HG03175 (cell line): ENCODE measurements around the gene ANKS3.

Experiments used
- ATAC-seq: cut with Tn5 transposase; IDR thresholded peaks from one replicate; pipeline ENCODE4 v1.9.1; 2021; ENCODE audit warnings: mild to moderate bottlenecking, moderate library complexity; ENCODE audit not compliant: unreplicated experiment

The ANKS3 gene

DNA sequence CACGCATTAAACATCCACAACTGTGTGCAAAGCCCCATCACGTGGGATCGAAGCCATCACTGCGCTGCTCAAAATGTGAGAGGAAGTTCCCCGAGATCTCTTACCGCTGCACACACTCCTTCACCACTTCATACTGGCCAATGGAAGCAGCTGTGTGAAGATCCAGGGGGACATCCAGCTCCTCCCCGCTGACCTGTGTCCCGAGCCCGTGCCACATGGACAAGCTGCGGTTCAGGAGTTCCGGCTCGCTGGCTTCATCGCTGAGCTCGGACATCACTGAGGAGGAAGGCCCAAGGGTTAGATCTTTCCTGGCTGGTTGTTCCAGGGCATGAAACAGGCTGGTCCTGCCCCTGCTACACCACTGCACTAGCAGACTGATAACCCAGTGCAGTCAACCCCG lies 4.2 kb downstream of the ANKS3 start:
- ATAC-seq, result no peak

DNA sequence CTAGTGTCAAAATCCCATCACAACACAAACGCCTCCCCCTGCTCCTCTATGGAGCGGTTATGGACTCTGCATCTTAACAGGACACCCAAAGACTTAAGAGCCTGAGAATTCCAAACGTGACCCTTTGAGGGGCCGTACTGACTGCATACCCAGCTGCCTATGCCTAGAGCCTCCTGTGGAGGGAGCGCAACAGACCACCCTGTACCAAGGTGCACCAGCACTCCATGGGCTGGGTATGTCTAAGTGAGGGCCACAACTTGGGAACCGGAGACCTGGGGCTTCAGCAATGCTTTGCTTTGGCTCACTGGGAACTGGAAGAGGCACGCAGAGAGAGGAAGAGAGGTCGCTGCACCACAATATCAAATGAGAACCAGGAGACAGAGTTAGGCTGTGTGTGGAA lies 5.4 kb downstream of the ANKS3 start:
- no peak for ATAC-seq

DNA sequence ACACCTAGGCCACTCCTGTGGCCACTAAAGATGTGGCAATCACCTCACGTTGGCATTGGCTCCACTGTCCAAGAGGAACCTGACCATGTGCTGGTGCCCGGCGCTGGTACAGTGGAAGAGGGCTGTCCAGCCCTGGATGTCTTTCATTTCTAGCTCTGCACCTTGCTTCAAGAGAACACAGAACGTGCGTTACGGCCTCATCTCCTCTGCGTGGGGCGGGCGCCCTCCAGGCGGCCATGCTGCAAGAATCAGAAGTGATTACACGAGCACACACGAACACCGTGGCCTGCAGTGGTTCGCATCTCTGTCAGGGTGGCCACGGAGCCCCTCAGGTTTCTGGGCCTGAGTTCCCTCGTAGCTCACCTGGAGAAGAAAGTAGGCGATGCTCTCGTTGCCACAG lies 7.5 kb downstream of the ANKS3 start:
- ATAC-seq, result no peak

DNA sequence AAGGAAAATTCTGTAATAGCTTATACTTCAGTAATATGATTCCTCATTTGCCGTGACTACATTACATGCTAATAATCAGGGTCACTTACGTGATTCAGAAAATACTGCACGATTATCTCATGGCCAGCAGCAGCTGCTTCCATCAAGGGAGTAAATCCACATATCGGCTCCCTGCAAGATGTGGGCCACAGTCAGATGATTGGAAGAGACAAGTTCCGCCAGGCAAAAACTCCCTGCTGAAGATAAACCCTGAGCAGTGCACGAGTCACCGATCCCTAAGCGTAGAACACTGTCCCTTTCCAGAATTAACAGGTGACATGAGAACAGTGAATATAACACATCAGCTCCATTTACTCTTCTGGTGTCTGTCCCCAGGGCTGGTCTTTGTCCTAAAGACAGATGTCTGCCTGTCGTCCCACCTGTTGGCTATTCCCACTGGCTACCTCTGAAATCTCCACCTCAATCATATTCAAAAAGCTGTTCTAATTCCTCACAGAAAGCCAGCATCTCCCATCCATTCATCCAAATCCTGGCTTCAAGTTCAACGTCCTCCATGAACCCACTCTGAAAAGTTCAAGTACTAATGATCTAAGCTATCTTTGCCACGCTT lies 9.3 kb downstream of the ANKS3 start:
- ATAC-seq, result no peak

DNA sequence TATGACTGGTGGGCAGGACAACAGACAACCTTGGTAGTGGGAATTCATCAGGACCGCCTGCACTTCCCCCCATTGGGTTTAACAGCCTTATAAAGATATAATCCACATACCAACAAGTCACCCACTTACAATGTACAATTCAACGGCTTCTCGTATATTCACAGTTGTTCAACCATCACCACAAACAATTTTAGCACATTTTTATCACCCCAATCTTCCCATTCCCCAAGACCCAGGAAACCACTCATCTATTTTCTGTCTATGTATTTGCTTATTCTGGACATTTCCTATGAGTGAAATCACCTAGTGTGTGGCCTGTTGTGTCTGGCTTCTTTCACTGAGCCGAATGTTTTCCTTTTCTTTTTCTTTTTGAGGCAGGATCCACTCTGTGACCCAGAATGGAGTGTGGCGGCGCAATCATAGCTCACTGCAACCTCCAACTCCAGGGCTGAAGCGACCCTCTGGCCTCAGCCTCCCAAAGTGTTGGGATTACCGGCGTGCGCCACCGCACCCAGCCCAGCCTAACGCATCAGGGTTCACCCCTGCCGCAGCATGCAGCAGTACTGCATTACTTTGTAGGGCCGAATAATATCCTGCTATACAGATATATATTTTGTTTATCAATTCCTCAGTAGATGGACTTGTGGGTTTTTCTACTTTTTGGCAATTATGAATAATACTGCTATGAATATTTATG lies 10.9 kb downstream of the ANKS3 start:
- no peak for ATAC-seq

DNA sequence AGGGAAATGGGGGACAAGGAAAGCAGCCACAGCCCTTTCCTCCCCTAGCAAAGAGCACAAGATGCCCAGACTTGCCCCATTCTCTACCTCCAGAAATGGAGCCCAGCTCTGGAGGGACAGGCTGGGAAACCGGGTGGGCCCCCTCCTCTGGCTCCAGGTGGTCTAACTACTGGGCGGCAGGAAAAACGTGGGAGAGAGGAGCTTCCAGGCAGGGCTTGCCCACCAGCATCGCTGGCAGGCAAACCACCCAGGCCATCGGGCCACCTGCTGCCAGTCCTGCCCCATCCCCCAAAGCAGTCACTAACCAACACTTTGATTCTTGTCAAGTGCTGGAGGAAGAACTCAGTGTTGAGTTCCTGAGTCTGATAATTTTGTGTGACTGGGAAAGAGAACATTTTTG lies 15.6 kb downstream of the ANKS3 start:
- no peak for ATAC-seq

DNA sequence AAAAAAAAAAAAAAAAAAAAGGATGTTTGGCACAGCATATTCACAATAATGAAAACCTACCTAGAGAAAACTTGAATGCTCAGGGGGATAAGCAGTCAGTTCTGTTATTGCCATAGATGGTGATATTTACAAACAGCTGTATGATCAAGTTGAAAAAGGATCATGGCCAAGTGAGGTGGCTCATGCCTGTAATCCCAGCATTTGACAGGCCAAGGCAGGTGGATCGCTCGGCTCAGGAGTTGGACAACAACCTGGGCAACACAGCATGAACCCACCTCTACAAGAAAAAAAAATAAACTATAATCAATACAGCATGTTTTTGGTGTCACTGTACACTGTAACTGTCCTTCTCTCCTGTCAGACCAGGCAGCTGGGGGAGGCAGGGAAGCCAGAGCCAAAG lies 19.1 kb downstream of the ANKS3 start:
- no peak for ATAC-seq

DNA sequence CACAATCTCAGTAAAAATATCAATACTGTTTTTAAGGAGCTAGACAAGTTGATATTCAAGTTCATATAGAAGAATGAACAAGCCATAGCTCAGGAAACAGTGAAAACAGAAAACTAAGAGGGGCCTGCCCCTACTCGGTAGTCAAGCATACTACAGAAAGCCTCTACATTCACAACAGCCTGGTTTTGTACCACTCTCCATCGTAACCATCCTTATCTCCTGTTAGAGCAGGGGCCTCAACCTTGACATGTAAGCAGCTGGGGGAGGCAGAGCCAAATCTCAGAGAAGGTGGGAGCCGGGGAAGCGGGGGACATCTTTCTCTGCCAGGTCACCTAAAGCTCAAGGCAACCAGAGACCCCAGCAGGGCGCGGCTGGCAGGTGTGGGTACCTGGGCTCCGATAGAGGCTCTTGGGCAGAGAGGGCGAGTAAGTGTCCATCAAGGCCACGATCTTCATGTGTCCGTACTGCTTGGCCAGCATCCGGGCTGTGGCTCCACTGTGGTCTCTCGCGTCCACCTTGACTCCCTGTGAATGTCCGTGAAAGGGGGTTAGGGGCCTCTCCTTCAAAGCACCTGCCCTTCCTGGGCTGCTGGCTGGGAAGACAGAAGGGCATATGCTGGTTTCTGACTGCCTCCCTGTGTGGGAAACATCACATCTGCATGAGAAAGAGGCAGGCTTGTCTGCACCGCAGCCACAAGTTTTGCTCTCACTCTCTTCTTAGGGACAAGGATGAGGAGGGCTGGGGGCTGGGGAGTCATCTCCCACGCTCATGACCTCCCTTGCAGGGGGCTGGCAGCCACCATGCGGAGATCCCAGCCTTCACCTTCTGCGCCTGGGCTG lies 20.2 kb downstream of the ANKS3 start:
- ATAC-seq, result no peak

DNA sequence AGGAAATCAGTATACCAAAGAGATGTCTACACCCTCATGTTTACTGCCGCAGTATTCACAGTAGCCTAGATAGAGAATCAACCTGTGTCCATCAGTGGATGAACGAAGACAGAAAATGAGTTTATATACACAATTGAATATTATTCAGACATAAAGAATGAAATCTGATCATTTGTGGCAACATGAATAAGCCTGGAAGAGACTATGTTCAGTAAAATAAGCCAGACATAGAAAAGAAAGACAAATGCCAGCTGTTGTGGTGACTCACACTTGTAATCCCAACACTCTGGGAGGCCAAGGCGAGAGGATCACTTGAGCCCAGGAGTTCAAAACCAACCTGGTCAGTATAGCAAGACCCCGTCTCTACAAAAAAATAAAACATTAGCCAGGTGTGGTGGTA lies 24.6 kb downstream of the ANKS3 start:
- ATAC-seq, result no peak

DNA sequence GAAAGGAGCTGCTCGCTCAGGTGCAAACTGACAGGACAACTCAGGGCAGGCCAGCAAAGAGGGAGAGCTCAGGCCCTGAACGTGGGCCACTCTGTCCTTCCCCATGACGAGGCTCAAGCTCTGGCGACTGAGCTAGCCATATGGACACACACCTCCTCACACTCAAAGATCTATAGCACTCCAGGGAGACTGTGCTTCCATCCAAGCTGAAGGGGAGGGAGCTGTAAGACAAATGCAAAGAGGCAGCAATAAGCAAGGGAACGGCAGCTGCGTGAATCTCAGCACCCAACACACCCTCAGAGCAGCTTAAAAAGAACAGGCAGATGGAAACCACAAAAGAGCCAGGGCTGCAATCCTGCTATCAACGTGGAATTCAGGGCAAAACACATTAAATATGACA lies 27.2 kb downstream of the ANKS3 start:
- ATAC-seq, result no peak

DNA sequence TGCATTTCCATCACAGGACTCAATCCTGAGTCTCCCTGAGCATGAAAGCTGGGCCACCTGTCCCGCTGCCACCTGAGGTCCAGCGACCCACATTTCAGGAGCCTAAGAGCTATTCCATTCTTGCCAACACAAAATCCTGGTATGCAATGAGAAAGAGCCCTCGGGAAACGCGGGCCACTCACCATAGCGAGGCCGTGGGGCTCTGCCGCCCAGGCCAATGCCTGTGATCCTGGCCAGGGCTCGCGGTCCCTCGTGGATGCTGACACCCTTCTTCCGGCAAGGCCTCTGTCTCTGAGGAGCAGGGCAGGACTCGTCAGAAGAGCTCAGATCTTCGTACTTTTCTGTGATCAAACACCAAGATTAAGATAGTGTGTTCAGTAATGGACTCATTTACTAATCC lies 29.2 kb downstream of the ANKS3 start:
- ATAC-seq, result no peak

DNA sequence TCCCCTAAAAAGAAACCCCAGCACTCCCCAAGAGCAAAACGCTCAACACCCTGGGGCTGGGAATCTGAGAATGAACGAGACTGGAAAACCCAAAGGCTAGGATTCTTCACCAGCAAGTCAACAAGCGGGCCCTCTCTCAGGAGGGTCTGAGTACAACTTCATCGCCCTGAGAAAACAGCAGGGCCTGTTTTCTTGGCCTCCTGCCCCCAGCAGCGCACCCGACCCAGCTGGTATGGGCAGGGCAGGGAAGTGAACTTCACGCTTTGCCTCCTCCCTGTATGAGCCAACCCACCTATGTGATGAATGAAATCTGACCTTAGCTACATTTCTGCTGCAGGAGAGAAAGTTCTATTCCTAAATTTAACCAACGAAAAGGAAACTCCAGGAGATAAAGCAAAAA lies 29.6 kb downstream of the ANKS3 start:
- no peak for ATAC-seq

DNA sequence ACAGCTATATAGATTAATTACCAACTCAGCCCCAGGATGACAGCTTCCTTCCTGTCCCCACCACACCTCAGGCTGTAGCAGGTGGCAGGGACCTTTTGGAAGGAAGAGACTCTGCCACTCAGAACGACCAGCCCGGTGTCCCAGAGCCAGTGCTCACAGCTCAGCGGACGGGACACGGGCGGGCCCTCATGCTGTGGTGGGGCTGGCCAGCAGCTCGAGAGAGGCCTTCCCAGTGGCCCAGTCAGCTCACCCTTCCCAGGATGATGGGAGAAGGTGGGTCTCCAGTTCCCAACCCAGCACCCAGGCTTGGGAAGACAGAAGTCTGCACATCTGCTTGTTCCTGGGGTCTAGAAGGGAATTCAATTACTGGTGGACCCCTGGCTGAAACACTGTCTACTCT lies 30.2 kb downstream of the ANKS3 start:
- ATAC-seq, result no peak

DNA sequence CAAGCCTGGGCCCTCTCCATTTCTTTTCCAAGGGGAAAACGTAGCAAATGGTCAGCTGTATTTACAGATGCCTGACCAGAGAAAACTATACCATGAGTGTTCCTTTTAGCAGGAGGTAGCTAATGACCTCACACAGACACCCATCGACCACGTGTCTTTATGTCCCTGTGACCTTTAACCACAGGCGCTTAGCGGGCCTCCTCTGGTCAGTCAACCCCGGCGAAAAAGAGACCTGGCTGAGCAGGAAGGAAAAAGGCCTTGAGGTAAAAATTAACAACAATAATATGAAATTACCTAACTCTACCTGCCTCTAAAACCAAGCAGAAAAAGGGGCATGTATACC lies 31.6 kb downstream of the ANKS3 start:
- no peak for ATAC-seq

DNA sequence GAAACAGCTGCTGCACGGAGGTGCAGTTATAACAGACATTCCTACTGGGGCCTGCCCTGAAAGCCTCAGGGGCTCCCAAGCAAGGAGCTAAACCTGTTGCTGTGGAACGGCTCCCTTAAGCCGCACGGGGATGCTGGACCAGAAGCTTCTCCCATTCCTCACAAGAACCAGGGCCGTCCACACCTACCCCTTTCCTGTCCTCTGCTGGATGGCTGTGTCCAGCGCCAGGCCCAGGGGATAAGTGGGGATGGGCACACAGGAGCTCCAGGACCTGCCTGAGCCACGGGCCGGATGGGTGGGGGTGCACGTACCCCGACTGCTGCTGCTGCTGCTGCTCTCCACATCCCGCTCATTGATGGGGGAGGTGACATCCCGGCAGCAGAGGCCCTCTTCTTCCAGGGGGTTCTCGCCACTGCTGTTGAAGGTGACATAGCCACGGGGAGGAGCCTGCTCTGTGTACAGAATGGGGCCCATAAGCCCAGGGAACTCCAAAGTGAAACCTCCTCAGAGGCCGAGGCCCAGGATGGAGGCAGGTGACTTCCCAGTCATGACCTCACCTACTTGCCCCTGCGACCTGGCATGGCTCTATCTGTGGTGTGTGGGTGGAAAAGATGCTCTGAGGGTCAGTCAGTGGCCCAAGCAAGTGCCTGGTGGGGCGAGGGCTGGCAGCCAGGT lies 32.1 kb downstream of the ANKS3 start:
- ATAC-seq, result no peak

DNA sequence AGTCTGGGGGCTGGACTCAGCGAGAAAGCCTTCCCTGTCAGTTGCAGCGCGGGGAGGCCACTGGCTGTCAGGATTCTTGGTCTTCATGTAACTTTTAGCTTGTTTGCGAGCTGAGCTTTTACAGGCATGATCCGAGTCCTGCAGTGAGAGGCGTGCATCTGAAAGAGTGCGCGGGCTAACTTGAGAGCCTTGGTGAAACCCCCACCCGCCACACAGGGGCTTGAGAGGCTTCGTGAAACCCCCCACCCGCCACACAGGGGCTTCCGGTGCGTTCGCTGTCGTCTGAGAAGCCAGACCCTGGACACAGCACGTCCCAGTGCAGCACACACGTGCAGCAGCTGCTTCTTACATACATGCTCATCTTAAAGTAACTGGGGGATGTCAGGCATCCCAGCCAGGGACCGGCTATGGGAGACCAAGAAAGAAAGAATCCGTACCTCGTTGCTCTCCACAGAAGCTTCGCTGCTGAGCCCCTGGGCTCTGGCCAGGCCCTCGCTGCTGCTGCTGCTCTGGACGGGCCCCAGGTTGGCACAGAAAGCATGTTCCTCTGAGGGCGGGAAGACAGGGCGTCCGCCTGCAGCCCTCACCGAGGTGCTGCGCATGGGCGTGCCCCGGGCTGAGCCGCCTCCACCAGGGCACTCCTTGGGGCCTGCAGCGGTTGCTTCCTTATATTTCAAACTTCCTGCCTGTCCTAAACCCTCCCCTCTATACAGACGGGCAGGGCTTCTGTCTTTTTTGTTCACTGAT lies 32.9 kb downstream of the ANKS3 start:
- no peak for ATAC-seq

DNA sequence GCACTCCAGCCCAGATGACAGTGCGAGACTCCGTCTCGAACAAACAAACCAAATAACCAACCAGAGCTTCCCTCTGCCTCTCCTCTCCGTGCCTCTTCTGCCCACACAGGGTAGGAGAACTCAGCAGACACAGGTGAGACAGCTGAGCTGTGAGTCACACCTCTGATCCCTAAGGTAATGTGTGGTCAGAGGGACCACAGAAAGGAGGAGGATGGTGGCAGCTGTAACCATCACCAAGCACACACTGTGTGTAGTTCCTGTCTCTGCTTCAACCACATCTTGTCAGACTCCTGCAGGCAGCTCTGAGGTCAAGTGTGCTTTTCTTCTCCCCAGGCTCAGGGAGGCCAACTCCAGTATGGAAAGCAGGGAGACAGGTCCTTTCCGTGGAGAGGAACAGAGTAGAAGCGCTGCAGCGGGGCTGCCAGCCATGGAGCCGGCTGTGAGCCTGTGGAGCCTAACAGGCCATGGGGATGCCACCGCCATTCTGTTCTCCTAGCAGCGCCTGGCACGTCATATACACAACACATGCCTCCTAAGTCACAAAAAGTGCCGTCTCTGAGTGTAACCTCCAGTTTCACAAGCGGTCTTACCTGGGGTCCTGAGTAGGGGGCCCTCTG lies 33.6 kb downstream of the ANKS3 start:
- no peak for ATAC-seq

DNA sequence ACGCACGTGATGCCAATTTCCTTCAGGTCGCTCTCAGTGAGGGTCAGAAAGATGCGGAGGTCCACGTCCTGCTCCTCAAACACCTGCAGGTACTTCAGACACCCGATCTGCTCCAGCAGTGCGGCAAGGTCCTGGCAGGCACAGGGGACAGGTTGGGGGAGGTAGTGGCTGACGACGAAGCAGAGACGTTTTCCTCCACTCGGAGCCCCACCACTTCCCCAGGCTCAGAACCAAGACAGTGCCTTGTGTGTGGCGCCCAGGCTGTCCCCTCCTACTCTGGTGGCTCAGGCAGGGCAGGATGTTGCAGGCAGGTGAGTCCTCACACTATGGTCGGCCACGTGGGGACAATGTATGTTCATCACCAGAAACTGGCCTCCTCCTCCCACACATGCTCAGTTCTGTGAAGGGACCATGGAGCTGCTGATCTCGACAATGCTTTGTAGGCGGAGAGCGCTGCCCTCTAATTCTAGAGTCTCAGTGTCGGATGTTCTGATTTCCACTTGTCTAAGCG lies 35.0 kb downstream of the ANKS3 start:
- ATAC-seq, result no peak

DNA sequence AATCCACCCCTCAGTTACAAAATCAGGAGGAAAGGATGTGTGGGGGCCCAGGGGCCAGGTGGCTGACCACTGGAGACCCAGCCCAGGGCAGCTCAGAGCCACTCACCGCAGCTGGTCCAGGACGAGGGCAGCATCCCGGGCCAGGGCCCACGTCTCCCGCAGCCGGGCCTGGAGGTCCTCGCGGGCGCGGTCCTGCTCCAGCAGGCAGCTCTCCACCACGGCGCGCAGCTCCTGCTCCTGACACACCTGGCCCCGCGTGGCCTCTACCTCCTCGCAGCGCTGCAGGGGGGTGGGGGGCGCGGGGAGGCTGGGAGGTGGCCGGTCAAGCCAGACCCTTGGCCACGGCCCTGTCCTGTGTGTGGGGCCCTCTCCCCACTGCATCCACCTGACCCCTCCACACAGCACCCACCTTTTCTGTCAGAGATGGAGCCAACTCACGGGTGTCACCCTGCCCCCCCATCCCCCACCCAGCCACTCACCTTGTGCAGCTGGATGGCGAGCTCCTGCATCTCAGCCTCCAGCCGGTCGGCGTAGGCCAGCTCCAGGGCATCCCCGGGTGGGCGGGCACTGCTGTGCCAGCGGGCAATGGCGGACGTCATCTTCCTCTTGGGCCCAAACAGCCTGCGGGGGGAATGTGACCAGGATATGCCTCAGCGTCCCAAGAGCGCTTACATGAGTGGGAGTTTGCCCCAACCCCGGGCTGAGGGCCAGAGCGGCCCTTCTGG lies 35.6 kb downstream of the ANKS3 start:
- ATAC-seq, result no peak

DNA sequence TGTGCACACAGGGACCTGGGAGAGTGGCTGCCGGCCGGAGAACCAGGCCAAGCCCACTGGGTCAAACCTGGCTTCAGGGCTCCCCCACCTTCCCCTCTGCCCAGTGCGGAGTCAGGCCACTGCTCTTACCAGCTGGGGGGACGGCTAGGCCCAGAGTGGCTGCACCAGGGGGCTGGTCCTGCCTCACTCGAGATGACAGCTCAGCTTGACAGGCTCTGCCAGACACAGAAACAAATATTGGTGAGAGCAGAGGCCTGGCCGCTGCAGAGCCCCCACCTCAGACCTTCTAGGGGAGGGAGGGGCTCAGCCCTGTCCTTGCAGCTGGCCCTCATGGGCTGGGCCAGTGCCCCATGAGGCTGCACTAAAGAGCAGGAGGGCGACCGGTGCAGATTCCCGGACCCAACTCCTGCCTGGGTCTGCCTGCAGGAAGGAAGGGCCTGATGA lies 36.2 kb downstream of the ANKS3 start:
- ATAC-seq, result no peak
